CD4-positive, CD25-positive, alpha-beta regulatory T cell (primary cell): Measurements from ENCODE around the gene ELF4. TPM values are rescaled to one million over a fixed set of nuclear protein-coding genes. Genes with fewer than 3 reads are reported as not detected.
"Not testable (repeated sequence)": the region's sequence is repeated elsewhere in the genome, so short reads cannot be mapped to it uniquely, and the experiment has no call there.

Experiments used
- ATAC-seq, 2 donors: fragments of 150-1000 bp; cut with Tn5 transposase; one replicate each; pipeline ENCODE4 v1.10.0; 2021; ENCODE audit warnings: low read depth in 2 of 2, moderate number of reproducible peaks in 2 of 2, moderate library complexity in 1 of 2
- DNase-seq, 3 donors: peaks; one replicate each; pipeline versions ENCODE4 v3.0.0 to v3.0.0-alpha.2; 2012 to 2022; ENCODE audit warnings: mixed read lengths in 1 of 3
- H3K27ac ChIP-seq: one replicate; pipeline ENCODE4 v1.7.0; 2013; ENCODE audit warnings: mild to moderate bottlenecking, low read length; ENCODE audit not compliant: insufficient read depth, poor library complexity, severe bottlenecking
- H3K27me3 ChIP-seq: one replicate; pipeline ENCODE4 v1.7.0; 2013; ENCODE audit warnings: low read length; ENCODE audit not compliant: control insufficient read depth, insufficient read depth
- H3K36me3 ChIP-seq: one replicate; pipeline ENCODE4 v1.7.0; 2013; ENCODE audit warnings: mild to moderate bottlenecking, low read length, moderate library complexity; ENCODE audit not compliant: control insufficient read depth, insufficient read depth
- H3K4me1 ChIP-seq: 2 replicates; pipeline ENCODE4 v1.7.0; 2013; ENCODE audit warnings: mild to moderate bottlenecking, low read length; ENCODE audit not compliant: insufficient read depth, control insufficient read depth, poor library complexity, severe bottlenecking
- H3K4me3 ChIP-seq: one replicate; pipeline ENCODE4 v1.7.0; 2013; ENCODE audit warnings: low read depth, mild to moderate bottlenecking, low read length, moderate library complexity
- H3K9me3 ChIP-seq, 2 experiments: 1 replicate in 1 of 2; 2 replicates in 1 of 2; pipeline ENCODE4 v1.7.0; 2013; ENCODE audit warnings: low read length in 2 of 2, mild to moderate bottlenecking in 1 of 2, moderate library complexity in 1 of 2; ENCODE audit not compliant: control insufficient read depth in 2 of 2
- H3K27ac Mint-ChIP-seq, 3 donors: one replicate each; pipeline ENCODE4 v1.8.0; 2020 to 2022; ENCODE audit warnings: mild to moderate bottlenecking in 3 of 3, mixed read lengths in 3 of 3, moderate library complexity in 2 of 3
- H3K27me3 Mint-ChIP-seq: one replicate; pipeline ENCODE4 v1.8.0; 2022; ENCODE audit warnings: mild to moderate bottlenecking, mixed read lengths
- H3K36me3 Mint-ChIP-seq: one replicate; pipeline ENCODE4 v1.8.0; 2020; ENCODE audit warnings: mixed read lengths
- H3K4me1 Mint-ChIP-seq, 4 donors: one replicate each; pipeline ENCODE4 v1.8.0; 2020 to 2022; ENCODE audit warnings: mixed read lengths in 4 of 4, mild to moderate bottlenecking in 1 of 4
- H3K4me3 Mint-ChIP-seq, 4 donors: one replicate each; pipeline ENCODE4 v1.8.0; 2020 to 2022; ENCODE audit warnings: mild to moderate bottlenecking in 4 of 4, mixed read lengths in 4 of 4, moderate library complexity in 3 of 4
- H3K9me3 Mint-ChIP-seq, 7 donors: one replicate each; pipeline ENCODE4 v1.8.0; 2020 to 2022; ENCODE audit warnings: mixed read lengths in 7 of 7, mild to moderate bottlenecking in 3 of 7, moderate library complexity in 2 of 7
- polyA plus RNA-seq, 4 donors: library from polyadenylated mRNA; unstranded; fragments of 300-500 nt; fragmentation: Illumina TruSeq; gene quantifications; one replicate each; pipeline ENCODE4 v1.2.3, GENCODE V29; 2021
- total RNA-seq: library from RNA; stranded (reverse); gene quantifications from one replicate; pipeline ENCODE4 v1.2.3, GENCODE V29; 2022

The ELF4 gene
- total and polyA plus RNA-seq, 5 donors from 2014 or later, result 12.1 to 46.7 (median 15.0) TPM

DNA sequence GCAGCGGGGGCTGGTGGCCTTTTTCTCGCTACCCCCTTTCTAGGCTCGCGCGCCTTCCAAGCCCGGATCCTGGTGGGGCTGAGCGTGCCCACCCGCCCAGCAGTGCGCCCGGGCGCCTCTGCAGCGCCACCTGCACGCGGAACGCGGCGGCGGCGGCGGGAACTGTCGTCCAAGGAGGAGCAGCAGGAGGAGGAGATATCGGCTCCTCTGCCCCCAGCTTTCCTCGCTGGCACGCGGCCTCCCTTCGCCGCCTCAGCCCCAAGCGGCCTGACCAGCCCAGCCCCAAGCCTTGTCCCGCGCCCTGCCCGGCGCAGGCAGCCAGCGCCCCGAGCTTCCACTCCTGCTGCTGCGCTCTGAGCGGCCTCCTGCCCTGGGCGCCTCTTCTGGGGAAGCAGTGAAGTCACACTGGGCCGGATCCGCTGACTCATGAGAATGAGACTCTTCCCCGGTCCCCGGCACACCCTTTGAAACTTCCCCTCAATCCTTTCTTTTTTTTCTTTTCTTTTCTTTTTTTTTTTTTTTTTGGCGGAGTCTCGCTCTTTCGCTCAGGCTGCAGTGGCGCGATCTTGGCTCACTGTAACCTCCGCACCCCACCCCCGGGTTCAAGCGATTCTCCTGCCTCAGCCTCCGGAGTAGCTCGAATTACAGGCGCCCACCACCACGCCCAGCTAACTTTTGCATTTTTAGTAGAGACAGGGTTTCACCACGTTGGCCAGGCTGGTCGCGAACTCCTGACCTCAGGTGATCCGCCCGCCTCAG lies 10.6 kb upstream of the ELF4 start:
- ATAC-seq (peak; percentile 85 to 90), DNase-seq (peak; percentile 49 to 72 (median 69))
- H3K4me3 ChIP-seq, result no peak overlapping the region
- H3K9me3 ChIP-seq, result no peaks in the 10 kb centered on the region
- no peak overlapping the region for H3K27ac ChIP-seq
- peaks cover 5% of the 10 kb centered on the region for H3K4me1 ChIP-seq
- Mint-ChIP-seq H3K27ac (peak overlapping the region in 1 of 3 donors; percentile 43), H3K4me1 (peaks cover 0 to 19% (median 0%) of the 10 kb centered on the region in 4 donors), H3K4me3 (peak overlapping the region; percentile 22 to 83 (median 78)), H3K27me3 (no peaks in the 10 kb centered on the region), H3K36me3 (no peaks in the 10 kb centered on the region), H3K9me3 (no peaks in the 10 kb centered on the region)
- H3K27me3 ChIP-seq, result no peaks in the 10 kb centered on the region
- H3K36me3 ChIP-seq, result no peaks in the 10 kb centered on the region

DNA sequence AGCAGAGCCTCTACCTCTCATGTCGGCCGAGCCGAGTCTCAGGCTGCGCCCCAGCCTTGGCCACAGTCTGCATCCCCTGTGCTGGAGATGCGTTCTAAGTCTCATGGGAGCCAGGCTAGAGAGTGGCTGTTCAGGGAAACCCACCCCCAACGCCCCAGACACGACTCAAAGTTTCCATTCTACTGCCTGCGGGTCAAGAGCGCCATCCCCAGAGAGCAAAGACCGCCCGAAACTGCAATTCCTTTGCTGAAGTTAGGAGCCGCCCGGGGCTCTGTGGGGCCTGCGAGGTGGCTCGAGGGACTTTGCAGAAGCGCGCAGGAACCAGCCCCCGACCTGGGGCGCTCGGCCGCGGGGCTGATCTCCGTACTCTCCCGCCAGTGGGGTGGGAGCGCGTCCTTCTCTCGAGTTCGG lies 10.0 kb upstream of the ELF4 start:
- H3K4me3 ChIP-seq, result no peak overlapping the region
- peaks cover 0 to 19% (median 0%) of the 10 kb centered on the region in 4 donors for H3K4me1 Mint-ChIP-seq
- no peak overlapping the region for H3K27ac ChIP-seq
- H3K36me3 ChIP-seq, result no peaks in the 10 kb centered on the region
- H3K4me3 Mint-ChIP-seq, result peak overlapping the region; percentile 22 to 86 (median 78)
- H3K4me1 ChIP-seq, result peaks cover 5% of the 10 kb centered on the region
- DNase-seq (no peak), ATAC-seq (peak; percentile 15 to 34)
- H3K9me3 Mint-ChIP-seq, result no peaks in the 10 kb centered on the region
- no peaks in the 10 kb centered on the region for H3K27me3 ChIP-seq
- H3K27me3 Mint-ChIP-seq, result no peaks in the 10 kb centered on the region
- peak overlapping the region in 1 of 3 donors; percentile 49 for H3K27ac Mint-ChIP-seq
- H3K36me3 Mint-ChIP-seq, result no peaks in the 10 kb centered on the region
- no peaks in the 10 kb centered on the region for H3K9me3 ChIP-seq

- DNase-seq (no peak), ATAC-seq (no peak)
- Histone ChIP-seq H3K27ac (no peak overlapping the region), H3K4me3 (no peak overlapping the region), H3K36me3 (no peaks in the 10 kb centered on the region), H3K9me3 (no peaks in the 10 kb centered on the region), H3K27me3 (no peaks in the 10 kb centered on the region), H3K4me1 (peaks cover 5% of the 10 kb centered on the region)
- Mint-ChIP-seq H3K36me3 (no peaks in the 10 kb centered on the region), H3K4me1 (peaks cover 0 to 22% (median 0%) of the 10 kb centered on the region in 4 donors), H3K9me3 (no peaks in the 10 kb centered on the region), H3K4me3 (peak overlapping the region in 3 of 4 donors; percentile 22 to 75 (median 39)), H3K27ac (no peak overlapping the region), H3K27me3 (no peaks in the 10 kb centered on the region)
Observed at GRCh38 chrX:130119312-130119898, 9.1 kb upstream of the ELF4 start.

GRCh38 chrX:130118441-130119311 lies 8.4 kb upstream of the ELF4 start:
- no peaks in the 10 kb centered on the region for H3K9me3 Mint-ChIP-seq
- no peaks in the 10 kb centered on the region for H3K36me3 Mint-ChIP-seq
- Histone ChIP-seq H3K36me3 (no peaks in the 10 kb centered on the region), H3K27ac (no peak overlapping the region), H3K9me3 (no peaks in the 10 kb centered on the region), H3K4me1 (peaks cover 5% of the 10 kb centered on the region), H3K27me3 (no peaks in the 10 kb centered on the region), H3K4me3 (no peak overlapping the region)
- no peak overlapping the region for H3K27ac Mint-ChIP-seq
- DNase-seq, result no peak
- no peak for ATAC-seq
- peak overlapping the region in 1 of 4 donors; percentile 16 for H3K4me3 Mint-ChIP-seq
- no peaks in the 10 kb centered on the region for H3K27me3 Mint-ChIP-seq
- H3K4me1 Mint-ChIP-seq, result peaks cover 0 to 24% (median 0%) of the 10 kb centered on the region in 4 donors

DNA sequence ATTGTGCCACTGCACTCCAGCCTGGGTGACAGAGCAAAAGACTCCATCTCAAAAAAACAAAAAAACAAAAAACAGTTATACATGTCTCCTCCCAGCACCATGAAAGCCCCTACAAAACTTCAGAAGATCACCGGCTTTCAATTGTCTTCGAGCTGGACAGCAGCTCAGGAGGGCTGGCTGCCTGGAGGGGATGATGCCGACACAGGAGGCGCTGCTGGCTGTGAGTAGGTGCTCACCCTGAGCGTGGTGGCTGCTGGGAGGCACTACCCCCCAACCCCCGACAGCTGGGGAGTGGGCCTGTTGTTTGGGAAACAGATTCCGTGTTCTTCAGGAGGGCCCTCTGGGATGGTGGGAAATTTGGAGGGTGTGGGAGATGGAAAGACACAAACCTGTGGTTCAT lies 6.9 kb upstream of the ELF4 start:
- H3K36me3 ChIP-seq, result no peaks in the 10 kb centered on the region
- H3K27ac ChIP-seq, result no peak overlapping the region
- no peak overlapping the region for H3K4me3 ChIP-seq
- Mint-ChIP-seq H3K9me3 (no peaks in the 10 kb centered on the region), H3K4me3 (no peak overlapping the region), H3K27me3 (no peaks in the 10 kb centered on the region), H3K27ac (peak overlapping the region in 1 of 3 donors; percentile 26), H3K36me3 (no peaks in the 10 kb centered on the region), H3K4me1 (peaks cover 0 to 23% (median 0%) of the 10 kb centered on the region in 4 donors)
- ATAC-seq (no peak), DNase-seq (no peak)
- H3K4me1 ChIP-seq, result peaks cover 5% of the 10 kb centered on the region
- no peaks in the 10 kb centered on the region for H3K27me3 ChIP-seq
- H3K9me3 ChIP-seq, result no peaks in the 10 kb centered on the region

- H3K27me3 ChIP-seq, H3K27ac Mint-ChIP-seq, H3K9me3 ChIP-seq, H3K4me1 ChIP-seq, DNase-seq, H3K27ac ChIP-seq, H3K36me3 Mint-ChIP-seq, ATAC-seq, H3K36me3 ChIP-seq, H3K9me3 Mint-ChIP-seq, H3K27me3 Mint-ChIP-seq, H3K4me3 ChIP-seq: not testable (repeated sequence)
- peak overlapping the region in 1 of 4 donors; percentile 51 for H3K4me3 Mint-ChIP-seq
- peaks cover 0 to 25% (median 0%) of the 10 kb centered on the region in 4 donors for H3K4me1 Mint-ChIP-seq
Observed at GRCh38 chrX:130115119-130115885, 5.0 kb upstream of the ELF4 start.

GRCh38 chrX:130114141-130114588 lies 3.9 kb upstream of the ELF4 start:
- no peak for DNase-seq

More at GRCh38 chrX:130114141-130114588, 3.9 kb upstream of the ELF4 start:
- H3K4me1 Mint-ChIP-seq, result peaks cover 0 to 20% (median 0%) of the 10 kb centered on the region in 4 donors
- no peaks in the 10 kb centered on the region for H3K9me3 Mint-ChIP-seq
- Histone ChIP-seq H3K9me3 (no peaks in the 10 kb centered on the region), H3K4me1 (peaks cover 7% of the 10 kb centered on the region), H3K27me3 (no peaks in the 10 kb centered on the region), H3K4me3 (no peak overlapping the region), H3K36me3 (no peaks in the 10 kb centered on the region), H3K27ac (no peak overlapping the region)
- H3K4me3 Mint-ChIP-seq, result peak overlapping the region in 1 of 4 donors; percentile 75
- H3K27ac Mint-ChIP-seq, result no peak overlapping the region
- no peaks in the 10 kb centered on the region for H3K27me3 Mint-ChIP-seq
- H3K36me3 Mint-ChIP-seq, result no peaks in the 10 kb centered on the region
- no peak for ATAC-seq
